Measurements from ENCODE around the gene SLC43A3. TPM values are rescaled to one million over a fixed set of nuclear protein-coding genes. Genes with fewer than 3 reads are reported as not detected.

Gene SLC43A3
- total and polyA plus RNA-seq, 9 donors = 17.0 to 69.3 (median 36.3) TPM

GRCh38 chr11:57429946-57430345, 3.0 kb upstream of the SLC43A3 start:
- H3K27ac ChIP-seq = no peak overlapping the region
- H3K9me3 ChIP-seq = no peaks in the 10 kb centered on the region
- WGBS, 3 donors = 58 to 63% (median 60%) methylated on average over 4 of the region's 4 CpGs
- no peak for DNase-seq
- no peaks in the 10 kb centered on the region for H3K36me3 ChIP-seq
- H3K4me3 ChIP-seq = no peak overlapping the region
- H3K27me3 ChIP-seq = no peaks in the 10 kb centered on the region
- no peak for TF ChIP-seq POLR2A (IDR thresholded peaks at IDR 0.05)
- TF ChIP-seq CTCF (IDR thresholded peaks at IDR 0.05) = no peak
- no peak for TF ChIP-seq EP300 (IDR thresholded peaks at IDR 0.05)
- H3K4me1 ChIP-seq (ENCODE audit: insufficient read depth) = peaks cover 20% of the 10 kb centered on the region
- intact Hi-C loops (cut with DNase I) = loop anchor here in 2 of 4 donors (5.0 to 10.0 kb wide), 2 partner anchors 95 to 1147 kb away; partner anchors contain the start of genes LPXN (in 1 of the 2), P2RX3 (in 1 of the 2), SSRP1 (in 1 of the 2) and ZFP91 (in 1 of the 2)

DNA sequence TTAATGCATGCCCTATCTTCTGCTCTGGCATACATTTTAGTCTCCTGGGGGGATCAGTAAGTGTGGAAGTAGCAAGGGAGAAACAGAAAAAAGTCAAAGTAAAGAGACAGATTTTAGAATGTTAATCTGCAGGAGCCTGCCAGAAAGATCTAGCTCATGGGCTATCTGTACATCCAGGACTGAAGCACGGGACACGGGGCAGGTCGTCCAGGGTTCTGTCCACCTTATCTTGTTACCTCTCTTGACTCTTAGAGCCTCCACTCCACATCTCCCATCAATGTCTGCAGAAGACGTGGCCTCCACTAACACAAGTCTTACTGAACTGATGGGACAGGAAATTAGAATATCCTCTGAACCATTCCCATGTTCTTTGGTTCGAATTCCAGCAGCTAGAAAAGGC, 1.7 kb upstream of the SLC43A3 start:
- peak overlapping the region in 1 of 2 donors; percentile 93 for H3K27ac ChIP-seq
- H3K36me3 ChIP-seq = no peaks in the 10 kb centered on the region
- TF ChIP-seq CTCF (IDR thresholded peaks at IDR 0.05) (no peak), POLR2A (IDR thresholded peaks at IDR 0.05) (no peak), EP300 (IDR thresholded peaks at IDR 0.05) (no peak)
- DNase-seq = no peak
- no peak overlapping the region for H3K4me3 ChIP-seq
- WGBS, 3 donors = 86 to 91% (median 89%) methylated on average over 5 of the region's 5 CpGs
- intact Hi-C loops (cut with DNase I) = loop anchor here in 2 of 4 donors (5.0 to 10.0 kb wide), 2 partner anchors 94 to 1149 kb away; partner anchors contain the start of genes LPXN (in 1 of the 2), P2RX3 (in 1 of the 2), SSRP1 (in 1 of the 2) and ZFP91 (in 1 of the 2)
- H3K9me3 ChIP-seq = no peaks in the 10 kb centered on the region
- H3K4me1 ChIP-seq (ENCODE audit: insufficient read depth) = peaks cover 23% of the 10 kb centered on the region
- H3K27me3 ChIP-seq = no peaks in the 10 kb centered on the region

- H3K27me3 ChIP-seq = no peaks in the 10 kb centered on the region
- no peak for TF ChIP-seq EP300 (IDR thresholded peaks at IDR 0.05)
- peak; percentile 69 for TF ChIP-seq POLR2A (IDR thresholded peaks at IDR 0.05)
- intact Hi-C loops (cut with DNase I) = loop anchor here in 2 of 4 donors (5.0 to 10.0 kb wide), 2 partner anchors 93 to 1150 kb away; partner anchors contain the start of genes LPXN (in 1 of the 2), P2RX3 (in 1 of the 2), SSRP1 (in 1 of the 2) and ZFP91 (in 1 of the 2)
- no peak overlapping the region for H3K4me3 ChIP-seq
- H3K4me1 ChIP-seq (ENCODE audit: insufficient read depth) = peaks cover 23% of the 10 kb centered on the region
- H3K27ac ChIP-seq = peak overlapping the region; percentile 93 to 98
- no peaks in the 10 kb centered on the region for H3K9me3 ChIP-seq
- peak; percentile 81 to 90 (median 85) for DNase-seq
- WGBS, 3 donors = 14 to 27% (median 24%) methylated on average over 8 of the region's 8 CpGs
- H3K36me3 ChIP-seq = no peaks in the 10 kb centered on the region
Measured at GRCh38 chr11:57427727-57428082, 784 bp upstream of the SLC43A3 start.

- intact Hi-C loops (cut with DNase I) = loop anchor here in 2 of 4 donors (5.0 to 10.0 kb wide), 2 partner anchors 92 to 1151 kb away; partner anchors contain the start of genes LPXN (in 1 of the 2), P2RX3 (in 1 of the 2), SSRP1 (in 1 of the 2) and ZFP91 (in 1 of the 2)
Measured at GRCh38 chr11:57426439-57426928, 437 bp downstream of the SLC43A3 start.

More at GRCh38 chr11:57426439-57426928, 437 bp downstream of the SLC43A3 start:
- no peaks in the 10 kb centered on the region for H3K9me3 ChIP-seq
- peaks cover 23% of the 10 kb centered on the region for H3K4me1 ChIP-seq (ENCODE audit: insufficient read depth)
- H3K27me3 ChIP-seq = no peaks in the 10 kb centered on the region
- peak overlapping the region; percentile 93 to 98 for H3K27ac ChIP-seq
- H3K36me3 ChIP-seq = no peaks in the 10 kb centered on the region
- peak in 1 of 5 donors; percentile 61 for DNase-seq
- H3K4me3 ChIP-seq = peak overlapping the region; percentile 57
- TF ChIP-seq CTCF (IDR thresholded peaks at IDR 0.05) (no peak), EP300 (IDR thresholded peaks at IDR 0.05) (no peak), POLR2A (IDR thresholded peaks at IDR 0.05) (no peak)
- WGBS, 3 donors = 10 to 14% (median 13%) methylated on average over 16 of the region's 16 CpGs

Data from ovary (tissue), 9 donors.